ENCODE measurements around the gene SPOCK1. TPM values are rescaled to one million over a fixed set of nuclear protein-coding genes. Genes with fewer than 3 reads are reported as not detected.

Gene SPOCK1
- total and polyA plus RNA-seq, 2 of the 13 experiments (the other 11 are each of a cell fraction or from before 2014, with no cell fraction given) = 0.18 to 0.29 TPM

DNA sequence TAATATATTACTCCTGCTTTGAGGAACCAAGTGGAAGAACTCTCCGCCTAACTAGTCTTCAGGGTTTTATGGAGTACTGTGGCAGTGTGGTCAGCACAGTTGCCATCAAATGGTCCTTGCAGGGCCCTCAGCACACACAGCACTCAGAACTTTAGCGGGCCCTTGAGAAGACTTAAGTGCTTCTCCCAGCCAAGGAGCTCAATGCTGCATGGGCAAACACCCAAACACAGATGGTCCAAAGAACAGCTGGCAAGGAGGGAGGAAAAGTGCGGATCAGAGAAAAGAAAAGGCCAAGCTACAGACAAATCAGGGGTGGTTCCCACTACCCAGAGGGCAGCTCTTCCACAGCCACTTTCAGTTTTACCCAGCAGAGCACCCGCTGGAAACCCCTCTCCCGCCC, 98.6 kb downstream of the SPOCK1 start:
- Histone ChIP-seq H3K4me2 (ENCODE audit: low read depth, low read length) (no peak overlapping the region), H3K4me1 (ENCODE audit: insufficient read depth, low read length) (no peaks in the 10 kb centered on the region), H3K4me3 (replicated peaks in 1 of 3; ENCODE audit: insufficient read depth in 1 of 3, low read depth in 2 of 3, low read length in 3 of 3) (no peak overlapping the region), H2AFZ (ENCODE audit: low read length) (no peak overlapping the region), H3K27me3 (ENCODE audit: control insufficient read depth in 1 of 2, insufficient read depth in 2 of 2, low read length in 2 of 2) (peaks cover 0 to 4% of the 10 kb centered on the region in 2 experiments; a peak in 3 of 5 replicates), H3K36me3 (replicated peaks in 1 of 2; ENCODE audit: control insufficient read depth in 1 of 2, insufficient read depth in 2 of 2, low read length in 2 of 2) (no peaks in the 10 kb centered on the region), H3K79me2 (ENCODE audit: insufficient read depth, low read length) (no peaks in the 10 kb centered on the region), H3K27ac (ENCODE audit: extremely low read length, insufficient read depth, low read length) (no peak overlapping the region), H4K20me1 (ENCODE audit: insufficient read depth, low read length) (no peaks in the 10 kb centered on the region), H3K9ac (ENCODE audit: insufficient read depth, low read depth, low read length) (no peak overlapping the region), H3K9me3 (ENCODE audit: low read length) (no peaks in the 10 kb centered on the region)
- intact Hi-C loops (cut with micrococcal nuclease; ENCODE audit: unreplicated experiment) (no loop called here), in situ Hi-C loops (cut with HindIII; ENCODE audit: extremely low pct_ligation_motif_present, low pct_unique_long_range_greater_than_20kb) (no loop called here)
- ChIA-PET POLR2A (no interaction called here), CTCF (ENCODE audit: low intra/inter-chr PET ratio, low total read pairs) (no interaction called here)
- FAIRE-seq = no peak
- WGBS (ENCODE audit: low lambda C conversion rate) = 21% methylated on average over 5 of the region's 5 CpGs
- no peak for DNase-seq (ENCODE audit: low spot score)
- TF ChIP-seq ZNF253 (CRISPR knock-in tag; IDR thresholded peaks at IDR 0.05; ENCODE audit: borderline replicate concordance) (no peak), KMT2A (CRISPR knock-in tag; IDR thresholded peaks at IDR 0.05) (no peak), FOXA3 (CRISPR knock-in tag; IDR thresholded peaks at IDR 0.05) (no peak), BCL3 (CRISPR knock-in tag; IDR thresholded peaks at IDR 0.05) (no peak), GABPA (IDR thresholded peaks at IDR 0.05; ENCODE audit: low read depth, low read length) (no peak), GABPA (CRISPR knock-in tag; IDR thresholded peaks at IDR 0.05; ENCODE audit: low read depth) (no peak), SNAPC4 (CRISPR knock-in tag; IDR thresholded peaks at IDR 0.05) (no peak), JUND (CRISPR knock-in tag; IDR thresholded peaks at IDR 0.05) (no peak), NFYB (CRISPR knock-in tag; IDR thresholded peaks at IDR 0.05) (no peak), RFX5 (IDR thresholded peaks at IDR 0.05; ENCODE audit: low read depth, low read length) (no peak), ZNF510 (CRISPR knock-in tag; IDR thresholded peaks at IDR 0.05; ENCODE audit: low read depth) (no peak), SOX13 (IDR thresholded peaks at IDR 0.05) (no peak), SOX13 (CRISPR knock-in tag; conservative IDR thresholded peaks at IDR 0.05 in 1 of 2, IDR thresholded peaks at IDR 0.05 in 1 of 2) (no peak), HOXA5 (CRISPR knock-in tag; IDR thresholded peaks at IDR 0.05) (no peak), MTA1 (CRISPR knock-in tag; IDR thresholded peaks at IDR 0.05; ENCODE audit: borderline replicate concordance) (no peak), AHR (CRISPR knock-in tag; IDR thresholded peaks at IDR 0.05) (no peak)
- TF ChIP-seq, protein P1, sequence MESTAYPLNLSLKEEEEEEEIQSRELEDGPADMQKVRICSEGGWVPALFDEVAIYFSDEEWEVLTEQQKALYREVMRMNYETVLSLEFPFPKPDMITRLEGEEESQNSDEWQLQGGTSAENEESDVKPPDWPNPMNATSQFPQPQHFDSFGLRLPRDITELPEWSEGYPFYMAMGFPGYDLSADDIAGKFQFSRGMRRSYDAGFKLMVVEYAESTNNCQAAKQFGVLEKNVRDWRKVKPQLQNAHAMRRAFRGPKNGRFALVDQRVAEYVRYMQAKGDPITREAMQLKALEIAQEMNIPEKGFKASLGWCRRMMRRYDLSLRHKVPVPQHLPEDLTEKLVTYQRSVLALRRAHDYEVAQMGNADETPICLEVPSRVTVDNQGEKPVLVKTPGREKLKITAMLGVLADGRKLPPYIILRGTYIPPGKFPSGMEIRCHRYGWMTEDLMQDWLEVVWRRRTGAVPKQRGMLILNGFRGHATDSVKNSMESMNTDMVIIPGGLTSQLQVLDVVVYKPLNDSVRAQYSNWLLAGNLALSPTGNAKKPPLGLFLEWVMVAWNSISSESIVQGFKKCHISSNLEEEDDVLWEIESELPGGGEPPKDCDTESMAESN (CRISPR knock-in tag; conservative IDR thresholded peaks at IDR 0.05) = no peak
- ATAC-seq = no peak
- BruUV-seq (replicated peaks) = no TSS peak
